ENCODE data around the gene SEC22B.
A peak's percentile ranks its signal among the peaks of the same experiment; 100 is the strongest.
"Not testable (repeated sequence)": the region's sequence is repeated elsewhere in the genome, so short reads cannot be mapped to it uniquely, and the experiment has no call there.

Gene SEC22B

DNA sequence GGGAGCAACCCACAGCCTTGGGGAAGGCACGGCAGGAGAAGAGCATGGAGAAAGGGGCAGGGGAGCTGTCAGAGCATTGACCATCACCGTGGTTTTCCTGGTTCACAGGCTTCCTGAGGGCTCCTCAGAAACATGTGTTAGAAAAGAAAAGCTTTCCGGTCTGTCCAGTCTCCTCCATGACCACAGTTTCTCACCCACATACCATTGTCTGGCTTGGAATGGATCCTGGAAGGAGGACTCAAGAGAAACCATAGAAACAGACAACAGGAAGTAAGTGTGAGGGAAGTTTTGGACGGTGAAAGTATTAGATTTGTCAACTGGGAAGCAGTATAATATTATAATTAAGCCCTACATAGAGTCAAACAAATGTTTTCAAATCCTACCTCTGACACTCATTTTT lies 55.8 kb downstream of the SEC22B start:
- not testable (repeated sequence) for DNase-seq (ENCODE audit: low spot score); FAIRE-seq

DNA sequence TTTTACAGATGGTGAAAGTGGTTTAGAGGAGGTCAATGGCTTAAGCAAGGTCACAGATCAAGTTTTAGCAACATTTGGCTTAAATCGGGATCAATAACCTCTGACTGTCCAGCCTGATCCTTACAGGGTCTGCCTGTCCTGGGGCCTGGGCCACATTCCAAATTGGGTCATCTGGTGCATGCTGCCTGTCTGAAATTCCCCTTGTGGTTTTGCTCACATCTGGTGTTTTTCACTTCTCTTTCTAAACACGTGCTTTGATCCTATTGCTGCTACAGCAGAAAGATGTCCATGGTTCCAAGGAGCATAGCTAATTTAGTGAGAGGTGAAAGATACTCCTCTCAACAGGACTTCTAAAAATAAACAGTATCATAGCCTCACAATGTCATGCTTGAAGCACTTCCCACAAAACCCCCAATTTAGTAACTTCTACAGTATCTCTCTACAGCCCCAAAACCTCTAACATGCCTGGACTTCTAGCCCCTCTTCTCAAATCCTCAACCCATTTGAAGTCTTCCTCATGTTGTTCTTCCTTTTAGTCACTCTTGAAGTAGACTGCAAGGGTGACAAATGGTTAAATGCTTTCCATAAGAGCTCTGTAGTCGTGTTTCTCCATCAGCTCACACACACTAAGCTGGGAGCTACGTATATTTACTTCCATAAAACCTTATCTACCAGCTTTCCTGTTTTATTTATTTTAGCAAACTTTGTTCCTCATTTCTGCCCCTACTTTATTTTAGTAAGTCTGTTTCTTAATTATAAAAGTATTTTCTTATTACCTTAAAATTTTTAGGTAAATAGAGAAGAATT lies 58.7 kb downstream of the SEC22B start:
- FAIRE-seq; DNase-seq (ENCODE audit: low spot score): not testable (repeated sequence)

DNA sequence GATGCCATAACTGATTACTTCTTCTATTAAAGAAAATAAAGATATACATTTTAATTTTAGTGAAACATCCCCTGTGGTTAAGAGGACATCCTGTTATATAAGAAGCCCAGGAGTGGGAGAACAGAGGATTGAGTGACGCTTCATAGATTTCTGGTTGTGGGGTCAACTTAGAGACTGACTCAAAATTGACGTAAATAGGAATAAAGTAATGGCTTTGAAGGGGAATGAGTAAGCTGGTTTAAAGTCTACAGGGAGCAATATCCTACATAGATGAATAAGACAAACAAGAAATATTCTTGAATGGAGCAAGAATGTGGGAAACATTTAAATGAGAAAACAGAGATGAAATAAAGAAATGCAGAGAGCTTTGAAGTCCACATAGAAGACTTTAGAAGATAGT lies 60.2 kb downstream of the SEC22B start:
- not testable (repeated sequence) for FAIRE-seq; DNase-seq (ENCODE audit: low spot score)

DNA sequence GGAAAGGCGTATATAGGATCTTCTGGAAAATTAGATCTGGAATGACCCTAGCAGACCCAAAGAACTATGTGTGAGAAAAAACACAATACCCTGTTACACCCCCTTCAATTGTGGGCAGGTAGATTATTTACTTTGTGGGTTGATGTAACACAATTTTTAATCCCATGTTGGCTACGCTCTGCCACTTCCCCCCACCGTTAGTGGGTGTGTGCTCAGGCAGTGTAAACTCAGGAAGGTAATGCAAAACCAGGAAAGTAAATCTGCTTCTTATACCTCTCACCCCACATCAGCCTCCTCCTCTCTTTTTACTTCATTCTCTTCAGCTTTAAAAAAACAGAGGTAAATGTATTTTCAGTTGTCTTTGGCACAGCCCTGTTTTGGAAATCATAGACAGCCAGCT lies 63.2 kb downstream of the SEC22B start:
- DNase-seq (ENCODE audit: low spot score); FAIRE-seq: not testable (repeated sequence)

DNA sequence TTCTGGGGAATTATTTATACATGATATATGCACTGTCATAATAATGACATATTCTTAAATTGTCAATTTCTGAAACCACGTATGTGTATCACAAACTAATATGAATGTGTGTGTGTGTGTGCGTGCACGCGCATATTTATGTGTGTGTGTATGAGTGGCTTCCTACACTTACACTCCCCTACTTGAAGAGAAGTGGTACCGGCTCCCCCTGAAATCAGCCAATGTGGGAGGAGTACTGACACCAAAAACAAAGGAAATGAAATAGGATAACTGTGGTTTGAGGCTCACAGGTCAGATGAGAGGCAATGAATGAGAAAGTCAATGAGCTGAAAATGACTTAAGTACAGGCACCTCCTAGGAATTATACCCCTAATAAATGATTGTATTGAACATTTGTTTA lies 64.1 kb downstream of the SEC22B start:
- not testable (repeated sequence) for DNase-seq (ENCODE audit: low spot score); FAIRE-seq

DNA sequence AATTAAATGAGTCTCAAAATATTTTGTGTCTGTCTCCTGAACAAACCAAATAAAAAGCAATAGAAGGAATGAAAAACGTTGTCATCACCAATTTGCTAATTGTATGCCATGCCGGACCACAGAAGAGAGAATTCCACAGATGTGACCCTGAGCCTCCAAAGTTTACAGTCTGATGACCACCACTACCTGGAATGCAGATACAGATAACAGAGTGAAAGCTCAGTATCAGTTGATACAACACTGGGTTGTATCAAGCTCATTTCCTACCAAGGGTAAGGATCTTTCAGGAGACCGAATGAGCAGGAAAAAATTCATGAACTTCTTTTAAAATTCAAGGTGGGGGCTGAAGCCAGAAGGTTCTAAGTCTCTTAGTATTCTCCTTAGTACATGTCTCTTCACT lies 64.5 kb downstream of the SEC22B start:
- FAIRE-seq = not testable (repeated sequence)

DNA sequence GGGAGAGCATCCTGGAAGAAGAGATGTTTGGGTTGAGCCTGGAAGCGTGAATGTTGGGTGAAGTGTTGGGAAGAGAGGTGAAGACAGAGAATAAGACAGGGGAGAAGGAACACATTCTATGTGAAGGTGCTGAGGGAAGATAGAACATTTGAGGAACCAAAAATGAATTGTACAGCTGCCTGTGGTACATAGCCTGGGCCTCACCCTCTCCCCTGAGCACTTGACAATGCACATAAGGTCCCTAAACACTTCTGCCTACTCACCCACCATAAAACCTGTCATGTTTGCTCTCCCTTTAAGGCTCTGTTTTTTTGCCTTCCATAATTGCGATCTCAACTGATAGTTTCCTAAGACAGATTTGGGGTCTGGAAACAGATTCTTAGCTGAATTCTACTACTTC lies 65.3 kb downstream of the SEC22B start:
- DNase-seq (ENCODE audit: low spot score) = not testable (repeated sequence)
- FAIRE-seq = peak; percentile 52

More for the DNA sequence above, 64.5 kb downstream of the SEC22B start:
- not testable (repeated sequence) for DNase-seq (ENCODE audit: low spot score)

DNA sequence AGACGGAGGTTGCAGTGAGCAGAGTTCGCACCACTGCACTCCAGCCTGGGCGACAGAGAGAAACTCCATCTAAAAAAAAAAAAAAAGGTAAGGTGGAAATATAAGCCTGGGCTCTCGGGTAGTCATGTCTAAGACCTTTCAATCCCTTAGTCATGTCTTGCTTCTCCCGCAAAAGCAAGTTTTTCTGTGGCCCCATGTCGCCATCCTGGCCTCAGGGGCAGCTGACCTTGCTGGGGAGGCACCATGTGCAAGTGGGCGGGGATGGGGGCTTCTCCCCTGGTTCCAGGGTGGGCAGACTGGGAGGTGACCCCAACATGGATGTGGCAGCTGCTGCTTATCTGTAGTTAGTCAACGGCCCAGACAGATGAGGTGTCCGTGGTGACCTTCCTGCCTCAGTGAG lies 66.7 kb downstream of the SEC22B start:
- FAIRE-seq; DNase-seq (ENCODE audit: low spot score): not testable (repeated sequence)

DNA sequence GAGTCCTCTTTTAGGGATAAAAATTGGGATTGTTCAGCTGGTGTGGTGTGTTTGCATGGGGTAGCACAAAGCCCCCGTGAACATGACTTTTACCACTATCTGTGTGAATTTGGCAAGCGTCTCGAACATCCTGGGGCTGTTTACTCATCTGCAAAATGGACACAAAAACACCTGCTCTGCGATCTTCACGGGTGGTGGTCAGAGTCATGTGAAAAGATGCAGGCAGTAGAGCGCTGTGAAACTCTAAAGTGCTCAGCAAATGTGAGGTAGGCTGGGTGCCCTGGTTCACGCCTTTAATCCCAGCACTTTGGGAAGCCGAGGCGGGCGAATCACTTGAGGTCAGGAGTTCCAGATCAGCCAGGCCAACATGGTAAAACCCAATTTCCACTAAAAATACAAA lies 67.1 kb downstream of the SEC22B start:
- DNase-seq (ENCODE audit: low spot score); FAIRE-seq: not testable (repeated sequence)

DNA sequence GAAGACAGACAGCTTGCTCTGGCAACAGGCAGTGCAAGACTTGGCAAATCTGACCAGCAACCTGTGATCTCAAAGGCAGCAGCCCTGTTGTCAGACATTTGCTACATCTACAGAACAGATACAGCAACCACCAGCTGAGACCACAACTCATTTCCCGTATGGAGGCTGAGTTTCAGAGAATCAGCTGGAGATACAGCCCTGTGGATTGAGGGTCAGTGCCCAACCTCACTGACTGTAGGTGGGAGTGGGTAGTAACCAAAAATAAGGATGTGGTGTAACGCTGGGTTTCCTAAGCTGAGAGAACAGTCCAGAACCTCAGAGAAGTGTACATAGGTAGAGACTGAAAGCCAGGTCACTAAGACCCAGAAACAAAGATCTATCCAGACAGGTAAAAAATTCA lies 71.0 kb downstream of the SEC22B start:
- not testable (repeated sequence) for DNase-seq (ENCODE audit: low spot score); FAIRE-seq

DNA sequence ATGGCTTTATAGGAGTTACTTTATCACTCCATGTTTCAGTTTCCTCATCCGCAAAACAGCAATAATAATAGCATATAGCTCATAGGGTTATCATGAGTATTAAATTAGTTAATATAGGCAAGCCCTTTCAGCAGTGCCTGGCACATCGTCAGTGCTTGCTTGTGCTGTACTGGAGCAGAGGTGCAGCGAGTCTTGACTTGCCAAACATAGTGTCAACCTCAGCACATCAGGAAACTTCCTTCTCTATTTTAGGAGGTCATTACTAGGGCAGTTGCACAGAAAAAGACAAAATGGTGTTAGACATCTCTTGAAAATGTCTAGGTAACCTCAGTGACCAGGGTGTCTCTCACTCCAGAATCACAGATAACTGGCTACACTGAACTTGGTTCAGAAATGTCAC lies 72.6 kb downstream of the SEC22B start:
- DNase-seq (ENCODE audit: low spot score); FAIRE-seq: not testable (repeated sequence)

DNA sequence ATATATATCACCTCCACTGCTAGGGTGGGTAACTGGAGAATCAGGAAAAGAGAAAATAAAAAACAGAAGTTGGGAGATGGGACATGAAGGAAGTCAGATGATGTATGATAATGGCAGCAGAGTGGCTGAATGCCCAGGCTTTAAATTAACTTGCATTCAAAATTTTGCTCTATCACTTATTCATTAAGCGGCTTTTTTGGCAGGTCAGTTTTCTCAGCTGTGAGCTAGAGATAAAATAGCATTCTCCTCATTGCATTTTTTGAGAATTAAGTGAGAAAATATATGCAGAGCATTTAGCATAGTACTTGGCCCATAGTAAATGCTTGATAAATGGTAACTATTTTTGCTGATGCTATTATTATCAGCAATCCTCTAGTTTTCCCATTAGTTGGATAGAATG lies 74.7 kb downstream of the SEC22B start:
- not testable (repeated sequence) for DNase-seq (ENCODE audit: low spot score); FAIRE-seq
